Activated CD4-positive, alpha-beta T cell treated with anti-CD3 and anti-CD28 coated beads for 36 hours (primary cell): ENCODE data around the gene SNCAIP. TPM values are rescaled to one million over a fixed set of nuclear protein-coding genes. Genes with fewer than 3 reads are reported as not detected.

Experiments used
- ATAC-seq: fragments of 200-7000 bp; cut with Tn5 transposase; one replicate; pipeline ENCODE4 v1.10.0; 2021; ENCODE audit warnings: mild to moderate bottlenecking, moderate library complexity
- CTCF ChIA-PET: fragments of 350-600 bp; sonication (Branson Sonifier 250); formaldehyde crosslinking; loops from one replicate; lab custom pipeline; 2021; ENCODE audit warnings: antibody characterized with exemption; lab: Charles Lee
- POLR2A ChIA-PET: fragments of 350-600 bp; sonication (Branson Sonifier 250); formaldehyde crosslinking; loops from one replicate; lab custom pipeline; 2021; ENCODE audit warnings: antibody characterized with exemption, inconsistent platforms; lab: Charles Lee
- DNase-seq: peaks from one replicate; pipeline ENCODE4 v3.0.0-alpha.2; 2020
- H3K27ac Mint-ChIP-seq: one replicate; pipeline ENCODE4 v1.8.0; 2021; ENCODE audit warnings: mixed read lengths
- H3K27me3 Mint-ChIP-seq: one replicate; pipeline ENCODE4 v1.8.0; 2021; ENCODE audit warnings: mixed read lengths
- H3K36me3 Mint-ChIP-seq: one replicate; pipeline ENCODE4 v1.8.0; 2021; ENCODE audit warnings: low read depth, mixed read lengths
- H3K4me1 Mint-ChIP-seq: one replicate; pipeline ENCODE4 v1.8.0; 2021; ENCODE audit warnings: mixed read lengths
- H3K4me3 Mint-ChIP-seq: one replicate; pipeline ENCODE4 v1.8.0; 2021; ENCODE audit warnings: mild to moderate bottlenecking, moderate library complexity, mixed read lengths
- H3K9me3 Mint-ChIP-seq: one replicate; pipeline ENCODE4 v1.8.0; 2021; ENCODE audit warnings: low read depth, mixed read lengths
- intact Hi-C, 2 experiments: fragments of 100-400 bp; cut with DNase I in 1 of 2; cut with micrococcal nuclease in 1 of 2; formaldehyde crosslinking; loops; one replicate each; pipeline versions ENCODE4 v1.14.2 to v1.15.1; 2022 to 2024; cut with DNase I, micrococcal nuclease
- total RNA-seq, 2 experiments: library from RNA; stranded (reverse); gene quantifications; one replicate each; pipeline ENCODE4 v1.2.3, GENCODE V29; 2021

Gene SNCAIP
- total RNA-seq, 2 experiments from 2014 or later: not detected

GRCh38 chr5:122385808-122386207 is 73.8 kb downstream of the SNCAIP start:
- no peaks in the 10 kb centered on the region for H3K27me3 Mint-ChIP-seq
- intact Hi-C loops: no loop called here
- no peak overlapping the region for H3K4me3 Mint-ChIP-seq
- no peaks in the 10 kb centered on the region for H3K9me3 Mint-ChIP-seq
- DNase-seq (no peak), ATAC-seq (no peak)
- H3K36me3 Mint-ChIP-seq: no peaks in the 10 kb centered on the region
- H3K27ac Mint-ChIP-seq: no peak overlapping the region
- no peaks in the 10 kb centered on the region for H3K4me1 Mint-ChIP-seq
- POLR2A ChIA-PET: no interaction called here
- CTCF ChIA-PET: no interaction called here

- Mint-ChIP-seq H3K36me3 (no peaks in the 10 kb centered on the region), H3K27ac (no peak overlapping the region), H3K9me3 (no peaks in the 10 kb centered on the region), H3K27me3 (no peaks in the 10 kb centered on the region), H3K4me3 (no peak overlapping the region), H3K4me1 (no peaks in the 10 kb centered on the region)
- DNase-seq (no peak), ATAC-seq (no peak)
- CTCF ChIA-PET: no interaction called here
- intact Hi-C loops: no loop called here
- POLR2A ChIA-PET: no interaction called here
Measured at GRCh38 chr5:122390154-122390553, 78.1 kb downstream of the SNCAIP start.

GRCh38 chr5:122390694-122391093 is 78.7 kb downstream of the SNCAIP start:
- intact Hi-C loops: no loop called here
- Mint-ChIP-seq H3K4me1 (no peaks in the 10 kb centered on the region), H3K4me3 (no peak overlapping the region), H3K27me3 (no peaks in the 10 kb centered on the region), H3K36me3 (no peaks in the 10 kb centered on the region), H3K27ac (no peak overlapping the region), H3K9me3 (no peaks in the 10 kb centered on the region)
- DNase-seq: no peak
- ChIA-PET CTCF (no interaction called here), POLR2A (no interaction called here)
- ATAC-seq: no peak

- intact Hi-C loops: no loop called here
- no peak for DNase-seq
- ChIA-PET CTCF (no interaction called here), POLR2A (no interaction called here)
- Mint-ChIP-seq H3K9me3 (no peaks in the 10 kb centered on the region), H3K27ac (no peak overlapping the region), H3K4me1 (no peaks in the 10 kb centered on the region), H3K27me3 (no peaks in the 10 kb centered on the region), H3K36me3 (no peaks in the 10 kb centered on the region), H3K4me3 (no peak overlapping the region)
- no peak for ATAC-seq
Measured at GRCh38 chr5:122391621-122392020, 79.6 kb downstream of the SNCAIP start.

- no peak overlapping the region for H3K4me3 Mint-ChIP-seq
- no peak for DNase-seq
- intact Hi-C loops: no loop called here
- CTCF ChIA-PET: no interaction called here
- no peak for ATAC-seq
- no peak overlapping the region for H3K27ac Mint-ChIP-seq
- no peaks in the 10 kb centered on the region for H3K9me3 Mint-ChIP-seq
- H3K36me3 Mint-ChIP-seq: no peaks in the 10 kb centered on the region
- POLR2A ChIA-PET: no interaction called here
- H3K4me1 Mint-ChIP-seq: no peaks in the 10 kb centered on the region
- H3K27me3 Mint-ChIP-seq: no peaks in the 10 kb centered on the region
Measured at GRCh38 chr5:122392224-122392623, 80.2 kb downstream of the SNCAIP start.

GRCh38 chr5:122392824-122393223 is 80.8 kb downstream of the SNCAIP start:
- CTCF ChIA-PET: no interaction called here
- POLR2A ChIA-PET: no interaction called here
- H3K9me3 Mint-ChIP-seq: no peaks in the 10 kb centered on the region
- H3K4me3 Mint-ChIP-seq: no peak overlapping the region
- intact Hi-C loops: no loop called here
- DNase-seq (no peak), ATAC-seq (no peak)
- H3K36me3 Mint-ChIP-seq: no peaks in the 10 kb centered on the region
- H3K27ac Mint-ChIP-seq: no peak overlapping the region
- peaks cover 2% of the 10 kb centered on the region for H3K27me3 Mint-ChIP-seq
- H3K4me1 Mint-ChIP-seq: no peaks in the 10 kb centered on the region

GRCh38 chr5:122394284-122394930 is 82.4 kb downstream of the SNCAIP start:
- Mint-ChIP-seq H3K36me3 (no peaks in the 10 kb centered on the region), H3K27me3 (peaks cover 2% of the 10 kb centered on the region), H3K4me3 (no peak overlapping the region), H3K27ac (no peak overlapping the region), H3K9me3 (no peaks in the 10 kb centered on the region), H3K4me1 (no peaks in the 10 kb centered on the region)
- intact Hi-C loops: no loop called here
- DNase-seq: no peak
- CTCF ChIA-PET: no interaction called here
- POLR2A ChIA-PET: no interaction called here
- ATAC-seq: no peak

- DNase-seq (no peak), ATAC-seq (no peak)
- no peak overlapping the region for H3K27ac Mint-ChIP-seq
- no peak overlapping the region for H3K4me3 Mint-ChIP-seq
- ChIA-PET POLR2A (no interaction called here), CTCF (no interaction called here)
- H3K4me1 Mint-ChIP-seq: no peaks in the 10 kb centered on the region
- peaks cover 5% of the 10 kb centered on the region for H3K27me3 Mint-ChIP-seq
- intact Hi-C loops: no loop called here
- H3K36me3 Mint-ChIP-seq: no peaks in the 10 kb centered on the region
- H3K9me3 Mint-ChIP-seq: no peaks in the 10 kb centered on the region
Measured at GRCh38 chr5:122398016-122398415, 86.0 kb downstream of the SNCAIP start.

- DNase-seq: no peak
- Mint-ChIP-seq H3K4me1 (no peaks in the 10 kb centered on the region), H3K9me3 (no peaks in the 10 kb centered on the region), H3K27ac (no peak overlapping the region), H3K36me3 (no peaks in the 10 kb centered on the region), H3K27me3 (peaks cover 5% of the 10 kb centered on the region), H3K4me3 (no peak overlapping the region)
- ATAC-seq: no peak
- ChIA-PET CTCF (interaction anchor here (0.9 kb wide), 1 partner anchor 206 kb away, joined by 4 read pairs; no protein-coding TSS in a partner anchor), POLR2A (no interaction called here)
- intact Hi-C loops: no loop called here
Measured at GRCh38 chr5:122400341-122400740, 88.3 kb downstream of the SNCAIP start.

- intact Hi-C loops: no loop called here
- no peak for ATAC-seq
- no peaks in the 10 kb centered on the region for H3K36me3 Mint-ChIP-seq
- H3K4me3 Mint-ChIP-seq: no peak overlapping the region
- H3K27me3 Mint-ChIP-seq: peaks cover 5% of the 10 kb centered on the region
- ChIA-PET POLR2A (no interaction called here), CTCF (no interaction called here)
- H3K27ac Mint-ChIP-seq: no peak overlapping the region
- no peaks in the 10 kb centered on the region for H3K4me1 Mint-ChIP-seq
- H3K9me3 Mint-ChIP-seq: no peaks in the 10 kb centered on the region
- no peak for DNase-seq
Measured at GRCh38 chr5:122400938-122401337, 88.9 kb downstream of the SNCAIP start.

- no peak overlapping the region for H3K27ac Mint-ChIP-seq
- no peaks in the 10 kb centered on the region for H3K9me3 Mint-ChIP-seq
- no peaks in the 10 kb centered on the region for H3K4me1 Mint-ChIP-seq
- H3K27me3 Mint-ChIP-seq: peaks cover 5% of the 10 kb centered on the region
- ATAC-seq (no peak), DNase-seq (no peak)
- H3K36me3 Mint-ChIP-seq: no peaks in the 10 kb centered on the region
- intact Hi-C loops: no loop called here
- ChIA-PET POLR2A (no interaction called here), CTCF (no interaction called here)
- no peak overlapping the region for H3K4me3 Mint-ChIP-seq
Measured at GRCh38 chr5:122401976-122402725, 90.1 kb downstream of the SNCAIP start.

- POLR2A ChIA-PET: no interaction called here
- peaks cover 3% of the 10 kb centered on the region for H3K27me3 Mint-ChIP-seq
- DNase-seq (no peak), ATAC-seq (no peak)
- CTCF ChIA-PET: no interaction called here
- H3K27ac Mint-ChIP-seq: no peak overlapping the region
- H3K4me3 Mint-ChIP-seq: no peak overlapping the region
- H3K36me3 Mint-ChIP-seq: no peaks in the 10 kb centered on the region
- H3K4me1 Mint-ChIP-seq: no peaks in the 10 kb centered on the region
- intact Hi-C loops: no loop called here
- H3K9me3 Mint-ChIP-seq: no peaks in the 10 kb centered on the region
Measured at GRCh38 chr5:122402955-122403685, 91.1 kb downstream of the SNCAIP start.
